AG20443 (cell line): ENCODE results near the gene STON1.
"Not testable (repeated sequence)": the region's sequence is repeated elsewhere in the genome, so short reads cannot be mapped to it uniquely, and the experiment has no call there.

Source experiments
- DNase-seq: peaks from one replicate; pipeline ENCODE4 v3.0.0; 2012; ENCODE audit warnings: low spot score, mixed read lengths

STON1 gene

DNA sequence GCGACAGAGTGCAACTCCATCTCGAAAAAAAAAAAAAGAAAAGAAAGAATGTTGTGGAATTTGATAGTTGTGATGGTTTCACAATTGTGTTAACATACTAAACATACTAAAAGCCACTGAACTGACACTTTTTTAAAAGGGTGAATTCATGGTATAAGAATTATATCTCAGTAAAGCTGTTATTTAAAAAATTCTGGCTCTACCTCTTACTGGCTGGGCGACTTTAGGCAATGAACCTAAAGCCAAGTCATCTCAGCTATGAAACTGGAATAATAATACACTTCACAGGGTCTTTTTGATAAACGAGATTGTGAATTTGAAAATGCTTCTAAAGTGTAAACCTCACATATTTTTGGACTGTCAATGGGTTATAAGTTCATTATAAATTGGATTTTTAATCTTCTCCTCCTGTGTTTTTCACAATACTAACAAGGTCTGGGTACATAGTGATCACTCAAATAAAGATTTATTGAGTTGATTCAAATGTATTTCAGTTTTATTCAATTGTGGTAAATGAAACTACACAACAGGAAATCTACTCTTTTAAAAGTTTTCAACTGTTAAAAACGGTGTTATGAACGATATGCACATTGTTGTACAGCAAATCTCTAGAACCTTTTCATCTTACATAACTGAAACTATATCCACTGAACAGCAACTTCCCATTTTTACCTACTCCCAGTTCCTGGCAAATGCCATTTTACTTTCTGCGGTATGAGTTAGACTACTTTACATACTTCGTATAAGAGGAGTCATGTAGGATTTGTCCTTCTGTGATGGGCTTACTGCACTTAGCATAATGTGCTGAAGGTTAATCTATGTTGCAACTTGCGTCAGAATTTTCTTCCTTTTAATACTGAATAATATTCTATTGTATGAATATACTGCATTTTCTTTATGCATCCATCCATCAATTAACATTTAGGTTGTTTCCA, 44.7 kb downstream of the STON1 start:
- no peak for DNase-seq

DNA sequence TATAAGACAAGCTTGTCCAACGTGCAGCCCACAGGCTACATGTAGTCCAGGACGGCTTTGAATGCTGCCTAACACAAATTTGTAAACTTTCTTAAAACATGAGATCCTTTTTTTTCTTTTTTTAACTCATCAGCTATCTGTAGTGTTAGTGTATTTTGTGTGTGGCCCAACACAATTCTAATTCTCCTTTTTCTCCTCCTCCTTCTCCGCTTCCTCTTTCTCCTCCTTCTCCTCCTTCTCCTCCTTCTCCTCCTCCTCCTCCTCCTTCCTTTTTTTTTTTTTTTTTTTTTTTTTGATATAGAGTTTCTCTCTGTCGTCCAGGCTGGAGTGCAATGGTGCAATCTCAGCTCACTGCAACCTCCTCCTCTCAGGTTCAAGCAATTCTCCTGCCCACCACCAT, 48.4 kb downstream of the STON1 start:
- no peak for DNase-seq

DNA sequence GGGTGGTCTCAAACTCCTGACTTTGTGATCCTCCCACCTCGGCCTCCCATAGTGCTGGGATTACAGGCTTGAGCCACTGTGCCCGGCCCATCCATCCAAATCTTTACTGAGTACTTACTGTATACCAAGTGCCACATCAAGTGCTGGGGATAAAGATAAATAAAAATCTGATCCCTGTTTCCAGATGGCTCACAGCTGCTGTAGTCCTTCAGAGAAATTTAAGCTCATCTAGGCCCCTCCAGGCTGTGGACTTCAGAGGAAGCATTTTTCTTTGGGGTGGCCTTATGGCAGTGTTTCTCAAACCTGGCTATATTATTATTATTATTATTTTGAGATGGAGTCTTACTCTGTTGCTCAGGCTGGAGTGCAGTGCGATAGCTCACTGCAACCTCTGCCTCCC, 54.0 kb downstream of the STON1 start:
- no peak for DNase-seq

DNA sequence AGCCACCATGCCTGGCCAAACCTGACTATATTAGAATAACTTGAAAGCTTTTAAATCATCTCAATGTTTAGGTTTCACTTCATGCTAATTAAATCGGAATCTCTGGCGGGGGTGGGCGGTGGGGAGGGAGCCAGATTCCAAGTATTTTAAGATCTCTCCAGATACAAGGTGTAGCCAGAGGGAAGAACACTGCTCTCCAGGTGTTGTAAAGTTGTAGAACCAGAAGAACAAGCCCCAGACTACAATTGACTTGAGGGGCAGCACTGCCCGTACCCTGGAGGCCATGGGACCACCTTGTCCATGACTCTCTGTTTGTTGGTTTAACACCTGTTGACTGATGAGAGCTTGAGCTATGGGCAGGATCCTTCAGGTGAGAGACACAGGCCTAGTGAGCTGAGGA, 54.6 kb downstream of the STON1 start:
- DNase-seq: no peak

DNA sequence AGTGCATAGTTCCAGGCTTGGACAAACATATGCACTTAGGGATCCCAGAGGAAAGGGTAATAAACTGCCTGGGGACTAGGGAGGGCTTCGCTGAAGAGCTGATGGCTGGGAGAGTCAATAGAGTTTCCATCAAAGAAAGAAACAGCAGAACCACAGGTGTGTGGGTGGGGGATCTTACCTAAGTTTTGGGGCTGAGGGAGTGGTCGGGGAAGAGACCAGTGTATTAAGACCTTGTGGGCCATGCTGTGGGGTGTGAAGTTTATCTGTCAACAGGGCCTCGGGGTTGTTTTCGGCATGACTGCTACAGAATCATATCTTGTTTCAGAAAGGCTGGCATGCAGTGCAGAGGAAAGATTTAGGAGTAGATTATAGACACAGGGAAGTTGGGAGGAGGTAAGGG, 56.5 kb downstream of the STON1 start:
- no peak for DNase-seq

DNA sequence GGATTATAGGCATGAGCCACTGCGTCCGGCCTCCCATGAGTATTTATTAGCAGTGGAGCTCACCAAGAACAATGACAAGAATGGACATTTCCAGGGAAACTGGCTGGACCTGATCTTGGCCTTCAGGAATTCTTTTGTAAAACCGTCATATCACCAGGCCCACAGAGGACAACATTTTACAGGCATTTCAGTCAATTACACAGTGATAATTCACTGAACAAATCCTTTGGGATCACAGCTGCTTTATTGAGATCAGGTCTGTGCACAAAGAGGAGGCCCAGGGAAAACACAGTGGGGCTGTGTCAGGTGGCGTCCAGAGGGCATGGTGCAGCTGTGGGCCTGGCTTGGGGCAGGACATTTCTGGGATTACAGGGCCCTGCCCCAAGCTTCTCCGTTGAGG, 57.6 kb downstream of the STON1 start:
- DNase-seq: no peak

DNA sequence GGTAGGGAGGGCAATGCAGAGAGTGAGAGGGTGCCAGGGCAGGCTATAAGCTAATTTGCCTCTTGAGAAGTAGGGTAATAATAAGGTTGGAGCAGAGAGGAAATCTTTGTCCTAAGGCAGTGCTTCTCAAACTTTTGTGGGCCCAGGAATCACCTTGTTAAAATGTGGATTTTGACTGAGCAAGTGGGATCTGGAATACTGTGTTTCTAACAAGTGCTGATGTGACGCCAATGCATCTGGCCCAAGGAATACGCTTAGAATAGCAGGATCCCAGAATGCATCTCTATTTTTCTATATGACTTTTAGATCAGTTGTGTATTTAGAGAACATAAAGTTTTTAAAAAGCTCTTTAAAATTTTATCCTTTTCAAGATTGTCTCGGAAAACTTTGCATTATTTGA, 58.0 kb downstream of the STON1 start:
- DNase-seq: no peak

DNA sequence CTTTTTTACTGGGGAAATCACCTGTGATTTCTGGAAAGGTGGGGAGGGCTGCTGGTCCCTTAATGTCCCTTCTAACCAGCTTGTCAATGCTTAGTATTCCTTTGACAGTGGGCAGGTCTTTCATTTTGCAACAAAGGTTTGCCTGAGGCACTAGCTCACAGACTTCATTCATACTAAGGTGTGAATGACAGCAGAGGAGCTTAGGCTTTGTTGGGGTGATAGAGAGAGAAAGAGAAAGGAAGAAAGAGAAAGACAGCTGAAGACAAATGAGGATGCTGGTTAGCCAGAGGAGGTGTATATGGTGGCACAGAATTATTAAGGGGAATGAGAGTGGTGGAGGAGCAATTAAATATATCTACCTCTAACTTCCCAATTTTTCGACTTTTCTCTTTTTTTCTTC, 58.8 kb downstream of the STON1 start:
- no peak for DNase-seq

DNA sequence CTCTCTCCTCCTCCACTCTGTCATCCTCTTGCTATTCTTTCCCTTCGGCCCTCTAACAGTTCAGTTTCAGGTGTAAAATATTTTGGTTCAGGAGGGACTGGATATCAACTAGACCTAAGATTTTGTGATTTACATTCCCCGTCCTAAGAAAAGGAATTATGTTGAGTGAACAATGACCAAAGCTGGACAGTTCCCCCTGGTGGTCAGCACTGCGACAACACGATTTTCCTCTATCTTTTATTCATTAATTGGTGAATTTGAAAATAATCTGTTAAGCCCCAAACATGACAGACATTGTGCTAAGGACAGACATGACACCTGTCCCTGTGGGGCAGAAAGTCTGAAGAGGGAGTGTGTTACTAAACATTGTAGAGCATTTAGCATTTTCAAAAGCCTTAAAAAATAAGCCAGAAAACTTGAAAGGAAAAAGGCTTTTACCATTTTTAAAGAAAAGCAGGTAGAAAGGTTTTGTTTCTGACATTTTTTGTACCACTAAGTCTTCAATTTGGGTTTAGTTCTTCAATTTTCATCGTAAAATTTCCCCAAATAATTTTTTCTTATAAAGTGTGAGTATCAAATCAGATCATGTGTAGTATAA, 59.3 kb downstream of the STON1 start:
- DNase-seq: peak; percentile 75

DNA sequence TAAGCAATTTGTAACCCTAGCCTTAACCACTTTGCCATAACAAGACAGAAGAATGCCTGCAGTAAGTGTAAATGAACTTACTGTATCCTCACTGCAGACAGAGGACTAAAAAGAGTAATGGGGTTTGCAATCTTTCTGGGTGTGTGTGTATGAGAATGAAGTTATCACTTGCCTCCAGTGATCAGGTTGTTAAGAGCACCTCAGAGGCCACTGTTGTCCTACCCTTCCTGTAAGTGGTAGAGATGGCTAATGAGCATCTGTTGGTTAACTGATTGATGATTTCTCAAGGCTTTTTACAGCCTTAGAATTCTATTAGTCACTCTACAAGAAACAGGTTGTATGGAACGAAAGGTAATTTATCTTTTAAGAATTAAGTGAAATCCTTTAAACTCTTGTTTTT, 60.1 kb downstream of the STON1 start:
- no peak for DNase-seq

DNA sequence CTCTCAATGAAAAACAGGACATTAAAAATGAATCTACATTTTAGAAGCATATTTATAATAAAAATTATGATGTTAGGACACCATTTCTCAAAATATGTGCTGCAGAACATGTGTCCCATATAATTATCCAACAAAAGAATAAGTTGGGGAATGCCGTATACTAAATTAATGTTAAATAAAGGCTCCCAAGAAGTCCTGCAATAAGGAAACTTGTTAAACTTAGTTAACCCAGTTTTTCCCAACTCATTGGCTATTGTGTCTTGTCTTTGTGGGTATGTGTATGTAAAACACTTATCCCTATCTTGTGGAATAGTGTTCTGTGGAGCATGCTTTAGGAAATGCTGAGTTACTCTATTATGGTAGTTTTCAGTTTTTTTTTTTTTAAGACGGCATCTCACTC, 62.1 kb downstream of the STON1 start:
- no peak for DNase-seq

DNA sequence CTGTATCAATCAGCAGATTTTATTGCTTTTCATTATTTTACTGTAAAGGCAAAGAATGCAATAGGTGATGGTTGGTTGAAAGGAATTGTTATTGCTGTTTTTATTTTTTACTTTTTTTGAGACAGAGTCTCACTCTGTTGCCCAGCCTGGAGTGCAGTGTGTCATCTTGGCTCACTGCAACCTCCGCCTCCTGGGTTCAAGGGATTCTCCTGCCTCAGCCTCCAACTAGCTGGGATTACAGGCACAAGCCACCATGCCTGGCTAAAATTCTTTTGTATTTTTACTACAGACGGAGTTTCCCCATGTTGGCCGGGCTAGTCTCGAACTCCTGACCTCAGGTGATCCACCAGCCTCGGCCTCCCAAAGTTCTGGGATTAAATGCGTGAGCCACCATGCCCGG, 66.8 kb downstream of the STON1 start:
- DNase-seq: not testable (repeated sequence)

DNA sequence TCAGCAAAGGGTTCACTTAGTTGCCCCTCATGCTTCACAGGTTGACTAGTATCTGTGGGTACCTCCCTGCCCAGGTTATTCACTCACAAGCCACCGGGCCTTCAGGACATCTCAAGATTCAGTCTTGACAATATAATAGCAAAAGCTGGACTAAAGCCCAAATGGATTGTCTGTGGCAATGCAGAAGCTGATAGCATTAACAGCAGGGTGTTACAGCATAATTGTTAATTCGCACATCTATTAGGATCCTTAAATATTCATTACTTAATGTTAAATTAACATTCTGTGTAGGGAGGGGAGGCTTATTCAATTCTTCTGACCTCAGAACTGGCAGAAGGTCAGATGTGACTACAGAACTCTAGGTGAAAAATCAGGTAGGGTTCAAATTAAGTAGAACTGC, 67.5 kb downstream of the STON1 start:
- no peak for DNase-seq

DNA sequence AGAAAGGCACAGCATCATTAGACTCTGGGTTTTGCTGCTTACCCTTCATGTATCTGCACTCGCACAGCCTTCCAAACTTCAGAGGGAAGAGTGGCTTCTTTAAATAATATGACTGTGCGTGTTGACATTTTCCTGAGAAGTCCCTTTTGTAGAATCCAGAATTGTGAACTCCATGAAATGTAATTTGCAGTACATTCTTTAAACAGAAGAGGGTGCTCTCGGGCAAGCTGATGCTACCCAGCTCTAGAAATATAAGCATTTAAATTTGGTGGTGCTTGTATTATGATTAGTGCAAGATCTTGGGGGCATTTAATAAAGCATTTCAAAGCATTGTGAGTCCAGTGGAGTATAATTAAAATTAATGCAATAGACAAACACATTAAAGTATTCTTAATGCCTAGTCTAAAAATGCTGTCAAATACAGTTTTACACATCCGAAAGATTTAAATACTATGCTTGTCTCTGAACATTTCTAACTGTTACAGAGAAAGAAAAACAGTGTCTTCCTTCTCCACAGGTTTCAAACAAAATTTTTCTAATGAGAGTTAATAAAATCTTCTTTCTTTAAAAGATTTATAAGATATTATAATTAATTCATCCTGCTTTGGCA, 70.4 kb downstream of the STON1 start:
- DNase-seq: peak; percentile 46

DNA sequence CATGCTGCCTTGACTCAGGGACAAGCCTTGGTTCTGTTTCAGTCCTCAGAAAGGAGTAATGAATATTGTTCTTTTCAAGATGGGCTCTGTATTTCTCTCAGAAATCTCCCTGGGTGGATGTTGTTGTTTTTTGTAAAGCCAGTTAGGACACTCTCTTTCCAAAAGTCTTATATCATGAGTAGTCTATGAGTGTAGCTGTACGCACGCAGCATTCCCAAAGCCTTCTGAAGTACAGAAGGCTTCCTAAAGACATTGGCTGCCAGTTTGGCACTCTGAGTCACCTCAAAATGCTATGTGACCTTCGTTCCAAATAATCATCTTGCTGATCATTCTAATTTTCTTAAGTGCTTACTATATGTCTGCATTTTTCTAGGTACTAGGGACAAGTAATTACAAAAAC, 71.0 kb downstream of the STON1 start:
- peak; percentile 58 for DNase-seq

DNA sequence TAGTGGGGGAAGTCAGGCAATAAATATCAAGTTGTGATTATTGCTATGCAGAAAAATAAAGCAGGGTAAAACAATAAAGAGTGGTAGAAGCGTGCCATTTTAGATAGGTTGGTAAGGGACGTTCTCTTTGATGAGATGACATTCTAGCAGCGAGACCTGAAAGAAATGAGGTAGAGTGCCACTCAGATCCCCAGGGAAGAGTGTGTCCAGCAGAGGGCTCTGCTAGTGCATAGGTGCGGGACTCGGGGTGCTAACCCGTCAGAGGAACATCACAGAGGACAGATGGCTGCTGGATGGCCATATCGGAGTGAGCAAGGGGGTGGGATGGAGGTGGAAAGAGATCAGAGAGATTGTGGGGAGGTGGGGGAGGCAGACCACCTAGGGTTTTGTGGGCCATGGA, 71.4 kb downstream of the STON1 start:
- no peak for DNase-seq

DNA sequence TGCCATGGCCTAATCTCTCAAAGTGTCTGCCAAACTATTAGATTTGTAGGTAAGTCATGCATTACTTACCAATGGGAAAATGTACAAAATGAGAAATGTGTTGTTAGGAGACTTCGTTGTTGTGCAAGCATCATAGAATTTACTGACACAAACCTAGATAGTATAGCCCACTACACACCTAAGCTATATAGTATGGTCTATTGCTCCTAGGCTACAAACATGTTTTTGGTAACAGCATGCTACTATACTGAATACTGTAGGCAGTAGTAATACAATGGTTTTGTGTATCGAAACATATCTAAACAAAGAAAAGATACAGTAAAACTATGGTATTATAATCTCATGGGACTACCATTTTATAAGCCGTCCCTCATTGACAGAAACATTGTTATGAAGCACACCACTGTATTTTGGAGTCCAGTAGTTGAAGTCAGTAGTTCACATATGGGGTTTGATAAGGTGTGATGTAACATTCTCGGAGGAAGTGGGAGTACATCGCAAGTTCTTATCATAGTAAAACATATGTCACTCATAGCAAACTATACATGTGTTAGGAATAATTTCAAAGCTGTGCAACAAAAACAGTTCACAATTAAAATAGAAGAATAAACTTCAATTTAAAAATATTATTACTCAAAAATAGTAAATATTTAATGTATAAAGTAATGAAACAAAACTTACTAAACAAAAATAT, 75.7 kb downstream of the STON1 start:
- no peak for DNase-seq

DNA sequence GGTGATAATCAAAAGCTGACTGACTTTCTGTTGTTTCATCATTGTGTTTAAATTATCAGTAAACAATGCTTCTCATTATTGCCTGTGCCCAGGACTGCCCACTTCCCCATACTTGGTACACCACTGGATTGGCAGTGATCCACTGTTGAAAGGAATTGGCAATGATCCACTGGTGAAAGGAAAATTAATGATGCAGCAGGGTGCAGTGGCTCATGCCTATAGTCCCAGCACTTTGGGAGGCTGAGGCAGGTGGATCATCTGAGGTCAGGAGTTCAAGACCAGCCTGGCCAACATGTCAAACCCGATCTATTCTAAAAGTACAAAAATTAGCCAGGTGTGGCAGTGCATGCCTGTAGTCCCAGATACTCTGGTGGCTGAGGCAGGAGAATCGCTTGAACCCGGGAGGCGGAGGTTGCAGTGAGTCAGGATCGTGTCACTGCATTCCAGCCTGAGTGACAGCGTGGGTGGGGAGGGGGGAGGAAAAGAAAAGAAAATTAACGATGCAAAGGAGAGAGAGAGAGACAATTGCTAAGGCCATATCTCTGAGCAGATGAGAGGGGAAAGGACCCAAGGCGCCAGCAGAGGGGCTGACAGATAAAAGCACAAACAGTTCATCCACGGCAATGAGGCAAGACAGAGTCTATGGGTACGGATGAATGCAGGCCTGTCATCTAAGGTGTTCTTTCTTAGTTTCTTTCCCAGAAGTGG, 77.5 kb downstream of the STON1 start:
- DNase-seq: no peak

DNA sequence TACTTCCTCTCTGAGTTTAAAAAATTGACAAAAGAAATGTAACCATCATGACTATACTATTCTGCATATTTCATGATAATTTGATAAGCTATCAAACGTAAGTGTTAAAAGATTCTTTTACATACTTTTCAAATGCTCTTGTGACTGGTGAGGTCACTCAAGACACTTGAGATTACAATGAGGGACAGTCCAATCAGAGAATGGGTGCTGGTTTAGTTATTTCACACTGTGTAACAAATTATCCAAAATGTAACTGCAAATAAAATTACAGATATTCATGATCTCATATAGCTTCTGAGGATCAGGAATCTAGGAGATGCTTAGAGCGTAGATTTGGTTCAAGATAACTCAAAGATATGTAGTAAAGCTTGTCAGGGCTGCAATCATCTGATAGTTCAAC, 83.3 kb downstream of the STON1 start:
- DNase-seq: no peak

DNA sequence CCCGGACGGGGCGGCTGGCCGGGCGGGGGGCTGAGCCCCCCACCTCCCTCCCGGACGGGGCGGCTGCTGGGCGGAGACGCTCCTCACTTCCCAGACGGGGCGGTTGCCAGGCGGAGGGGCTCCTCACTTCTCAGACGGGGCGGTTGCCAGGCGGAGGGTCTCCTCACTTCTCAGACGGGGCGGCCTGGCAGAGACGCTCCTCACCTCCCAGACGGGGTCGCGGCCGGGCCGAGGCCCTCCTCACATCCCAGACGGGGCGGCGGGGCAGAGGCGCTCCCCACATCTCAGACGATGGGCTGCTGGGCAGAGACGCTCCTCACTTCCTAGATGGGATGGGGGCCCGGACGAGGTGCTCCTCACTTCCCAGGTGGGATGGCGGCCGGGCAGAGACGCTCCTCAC, 84.6 kb downstream of the STON1 start:
- DNase-seq: not testable (repeated sequence)

DNA sequence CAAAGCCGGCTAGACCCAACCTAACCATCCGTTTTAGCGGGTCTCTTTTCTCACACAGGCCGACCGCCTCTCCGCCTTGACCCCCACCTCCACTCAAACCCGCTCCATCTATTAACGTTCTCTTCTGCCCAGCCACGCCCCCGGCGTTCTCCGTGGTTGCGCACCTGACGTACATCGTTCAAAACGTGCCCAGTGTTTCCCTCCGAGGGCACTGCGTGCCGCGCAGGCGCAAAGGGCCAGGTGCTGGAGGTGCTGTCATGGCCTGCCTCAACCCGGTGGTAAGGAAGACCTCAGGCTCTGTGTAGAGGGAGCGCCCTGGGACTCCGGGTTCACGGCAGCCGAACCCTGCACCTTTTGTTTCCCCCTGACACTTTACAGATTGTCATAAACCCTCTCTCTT, 87.7 kb downstream of the STON1 start, which contains the start of gene GTF2A1L:
Gene GTF2A1L (plus strand): TSS at position 239 of the 400 bp plus-strand sequence. CDS start 19 bp downstream, at position 258.
- DNase-seq: no peak

DNA sequence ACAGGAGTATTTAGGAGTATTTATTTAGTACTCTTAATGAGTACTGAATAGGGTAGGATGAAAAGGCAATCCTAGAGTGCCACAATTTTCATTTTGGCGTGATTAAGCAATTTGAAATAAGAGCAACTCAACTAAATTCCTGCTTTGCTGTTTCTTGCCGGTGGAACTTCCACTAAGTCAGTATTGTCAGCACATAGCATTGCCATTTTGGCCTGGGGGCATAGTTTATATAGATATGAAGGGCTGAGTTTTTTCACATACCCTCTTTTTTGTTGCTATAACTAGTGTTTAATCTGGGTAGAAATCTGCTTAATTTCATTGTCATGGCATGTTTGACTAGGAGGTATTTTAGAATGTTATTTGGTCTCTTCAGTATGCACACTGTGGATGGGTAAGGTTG, 89.6 kb downstream of the STON1 start:
- no peak for DNase-seq
